Thyroid gland (tissue), 4 donors: ENCODE results near the gene BCAS3.

Experiments used
- POLR2A ChIP-seq, 2 donors: fragments of 450-650 bp; IDR thresholded peaks; one replicate each; pipeline ENCODE4 v1.6.1; 2017; ENCODE audit warnings: antibody characterized with exemption in 2 of 2, mild to moderate bottlenecking in 2 of 2, moderate library complexity in 1 of 2
- TF ChIP-seq, protein P1 (sequence below), 6 experiments: fragments of 200-600 bp in 3 of 6; fragments of 450-650 bp in 3 of 6; sonication (generic) in 3 of 6; IDR thresholded peaks; one replicate each; pipeline ENCODE4 v1.5.1; 2016 to 2019; ENCODE audit warnings: antibody characterized with exemption in 6 of 6, mild to moderate bottlenecking in 2 of 6, inconsistent platforms in 1 of 6, moderate library complexity in 1 of 6

DNA sequence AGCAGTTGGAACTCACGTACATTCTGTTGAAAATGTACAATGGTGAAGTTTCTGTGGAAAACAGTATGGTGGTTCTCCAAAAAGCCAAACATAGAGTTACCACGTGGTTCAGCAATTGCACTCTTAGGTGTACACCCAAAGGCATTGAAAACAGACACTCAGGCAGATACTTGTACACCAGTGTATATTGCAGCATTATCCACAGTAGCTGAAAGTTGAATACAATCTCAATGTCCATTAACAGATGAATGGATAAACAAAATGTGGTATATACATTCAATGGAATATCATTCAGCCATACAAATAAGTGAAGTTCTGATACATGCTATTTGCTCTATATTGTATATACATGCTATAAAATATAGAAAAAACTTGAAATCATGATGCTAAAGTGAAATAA, 745.2 kb downstream of the BCAS3 start:
- TF ChIP-seq, protein P1, sequence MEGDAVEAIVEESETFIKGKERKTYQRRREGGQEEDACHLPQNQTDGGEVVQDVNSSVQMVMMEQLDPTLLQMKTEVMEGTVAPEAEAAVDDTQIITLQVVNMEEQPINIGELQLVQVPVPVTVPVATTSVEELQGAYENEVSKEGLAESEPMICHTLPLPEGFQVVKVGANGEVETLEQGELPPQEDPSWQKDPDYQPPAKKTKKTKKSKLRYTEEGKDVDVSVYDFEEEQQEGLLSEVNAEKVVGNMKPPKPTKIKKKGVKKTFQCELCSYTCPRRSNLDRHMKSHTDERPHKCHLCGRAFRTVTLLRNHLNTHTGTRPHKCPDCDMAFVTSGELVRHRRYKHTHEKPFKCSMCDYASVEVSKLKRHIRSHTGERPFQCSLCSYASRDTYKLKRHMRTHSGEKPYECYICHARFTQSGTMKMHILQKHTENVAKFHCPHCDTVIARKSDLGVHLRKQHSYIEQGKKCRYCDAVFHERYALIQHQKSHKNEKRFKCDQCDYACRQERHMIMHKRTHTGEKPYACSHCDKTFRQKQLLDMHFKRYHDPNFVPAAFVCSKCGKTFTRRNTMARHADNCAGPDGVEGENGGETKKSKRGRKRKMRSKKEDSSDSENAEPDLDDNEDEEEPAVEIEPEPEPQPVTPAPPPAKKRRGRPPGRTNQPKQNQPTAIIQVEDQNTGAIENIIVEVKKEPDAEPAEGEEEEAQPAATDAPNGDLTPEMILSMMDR (IDR thresholded peaks at IDR 0.05), result no peak
- TF ChIP-seq POLR2A (IDR thresholded peaks at IDR 0.05), result no peak
